Activated CD8-positive, alpha-beta memory T cell treated with anti-CD3 and anti-CD28 coated beads, Interleukin-2, amount 50 U/mL, for 4 hours (primary cell): Measurements from ENCODE around the gene NAP1L4.

Experiments used
- DNase-seq: peaks from one replicate; pipeline ENCODE4 v3.0.0-alpha.2; 2020

Gene NAP1L4

DNA sequence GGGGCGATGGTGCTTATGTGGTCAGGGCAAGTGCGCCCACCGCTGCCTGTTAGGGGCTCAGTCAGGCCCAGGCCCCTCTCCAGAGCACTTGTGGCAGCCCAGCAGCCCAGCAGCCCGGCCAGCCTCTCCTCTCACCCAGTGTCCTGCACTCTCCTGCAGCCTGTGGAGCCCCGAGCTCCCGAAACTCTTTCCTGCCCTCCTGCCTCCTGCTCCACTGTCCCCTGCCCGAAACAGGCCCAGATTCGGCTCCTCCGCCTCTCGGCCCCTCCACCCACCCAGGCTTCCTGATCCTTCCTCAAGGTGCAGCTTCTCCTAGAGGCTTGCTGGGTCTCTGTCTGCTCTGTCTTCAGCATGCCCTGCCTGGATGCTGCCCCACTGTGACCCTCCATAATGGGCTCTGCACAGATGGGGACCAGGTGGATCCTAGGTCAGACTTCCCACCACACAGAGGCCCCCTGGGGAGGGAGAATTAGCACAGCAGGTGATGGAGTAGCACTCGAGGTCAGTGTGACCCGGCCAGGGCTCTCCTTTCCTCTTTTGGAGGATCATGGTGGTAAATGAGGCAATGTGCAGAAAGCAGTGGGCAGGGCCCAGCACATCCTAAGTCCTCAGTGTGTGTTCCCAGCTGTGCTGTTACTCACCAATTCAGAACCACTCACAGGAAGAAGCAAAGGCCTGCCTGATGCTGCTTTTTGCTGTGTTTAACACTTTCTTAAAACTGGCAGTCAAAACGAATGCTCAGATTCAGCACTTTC is 18.6 kb upstream of the NAP1L4 start:
- DNase-seq, result no peak

DNA sequence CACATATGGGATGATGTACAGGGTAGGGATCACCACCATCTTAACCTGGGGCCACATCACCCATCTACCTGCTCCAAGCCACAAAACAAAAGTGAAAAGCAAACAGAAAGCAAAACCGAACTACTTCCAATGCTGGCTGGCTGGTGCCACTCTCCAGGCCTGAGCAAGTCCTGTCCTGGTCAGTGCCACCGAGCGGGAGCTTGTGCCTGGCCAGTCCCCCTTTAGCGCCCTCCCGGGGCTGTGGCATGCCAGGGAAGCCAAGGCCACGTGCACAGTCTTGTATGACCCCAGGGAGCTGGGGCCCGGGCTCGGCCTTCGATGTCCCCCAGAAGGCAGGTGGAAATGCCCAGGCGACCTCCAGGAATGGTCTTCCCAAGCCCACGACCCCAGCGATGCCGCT is 17.9 kb upstream of the NAP1L4 start:
- no peak for DNase-seq

- DNase-seq, result no peak
These were observed 17.4 kb upstream of the NAP1L4 start for GRCh38 chr11:3009481-3009880.

GRCh38 chr11:3008746-3009336 is 16.7 kb upstream of the NAP1L4 start:
- DNase-seq, result no peak

- DNase-seq, result no peak
These were observed 15.4 kb upstream of the NAP1L4 start for GRCh38 chr11:3007404-3008010.

GRCh38 chr11:3006505-3007260 is 14.6 kb upstream of the NAP1L4 start:
- peak; percentile 62 for DNase-seq

- no peak for DNase-seq
These were observed 12.4 kb upstream of the NAP1L4 start for GRCh38 chr11:3004481-3004880.

- DNase-seq, result no peak
These were observed 11.5 kb upstream of the NAP1L4 start for GRCh38 chr11:3003396-3004231.

GRCh38 chr11:3002871-3003270 is 10.7 kb upstream of the NAP1L4 start:
- peak; percentile 7 for DNase-seq

DNA sequence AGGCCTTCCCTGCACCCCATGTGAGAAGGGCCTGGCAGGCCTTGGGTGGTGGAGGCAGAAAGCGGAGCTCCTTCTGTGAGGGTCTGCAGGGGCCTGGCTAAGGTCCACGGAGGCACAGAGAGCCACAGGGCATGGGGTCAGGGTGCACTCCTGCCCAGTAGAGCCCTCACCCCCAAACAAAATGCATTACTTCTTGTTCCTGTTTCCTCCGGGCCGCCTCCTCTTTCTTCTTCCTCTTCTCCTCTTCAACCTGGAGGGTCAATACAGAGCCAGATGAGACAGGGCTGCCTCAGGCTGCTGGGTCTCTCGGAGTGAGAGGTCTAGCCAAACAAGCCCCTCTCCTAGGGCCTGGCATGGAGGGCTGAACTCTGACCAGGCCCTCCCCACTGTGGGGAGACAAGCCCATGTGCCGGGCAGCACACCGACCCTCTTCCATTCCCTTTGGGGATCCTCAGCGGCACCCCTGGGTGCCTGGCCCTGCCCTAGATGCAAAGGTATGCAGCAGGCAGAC is 10.3 kb upstream of the NAP1L4 start:
- peak; percentile 6 for DNase-seq

DNA sequence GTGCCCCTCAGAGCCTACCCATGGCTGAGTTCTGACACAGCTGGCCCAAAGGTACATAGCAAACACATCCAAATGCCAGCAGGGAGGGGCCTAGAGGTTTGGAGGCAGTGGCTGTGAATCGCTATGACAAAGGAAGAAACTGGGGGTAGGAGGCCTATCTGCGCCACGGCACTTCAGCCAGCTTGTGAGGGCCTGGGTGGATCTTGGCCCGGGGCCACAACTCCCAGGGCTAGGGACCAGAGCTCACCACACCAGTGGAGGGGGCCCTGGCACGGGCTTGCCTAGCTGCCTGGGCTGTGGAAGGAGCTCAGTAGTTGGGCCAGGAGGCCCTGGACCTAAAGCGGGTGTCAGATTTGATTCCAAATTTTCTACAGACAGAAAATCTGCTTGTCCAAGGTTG is 9.4 kb upstream of the NAP1L4 start:
- peak; percentile 12 for DNase-seq

GRCh38 chr11:3000032-3000961 is 8.2 kb upstream of the NAP1L4 start:
- DNase-seq, result peak; percentile 8

DNA sequence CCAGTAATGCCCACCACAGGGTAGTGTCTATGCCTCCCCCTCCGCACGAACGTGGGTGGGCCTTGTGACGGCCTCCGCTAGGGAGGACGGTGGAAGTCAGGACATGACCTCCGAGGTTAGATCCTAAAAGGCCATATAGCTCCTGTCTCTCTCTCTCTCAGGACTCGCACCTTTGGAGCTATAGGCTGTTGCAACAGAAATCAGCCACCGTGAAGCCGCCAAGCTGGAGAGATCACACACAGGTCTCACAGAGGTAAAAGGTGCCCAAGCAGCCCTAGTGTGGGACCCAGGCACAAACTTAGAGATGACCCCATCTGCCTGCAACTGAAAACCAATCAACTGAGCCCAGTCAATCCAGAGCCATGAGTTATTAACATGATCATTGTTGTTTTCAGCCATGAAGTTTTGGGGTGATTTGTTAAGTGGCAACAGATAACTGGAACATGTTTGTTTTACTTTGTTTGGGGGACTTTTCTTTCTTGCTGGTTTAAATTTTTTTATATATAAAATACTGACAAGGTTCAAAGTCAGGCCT is 7.4 kb upstream of the NAP1L4 start:
- no peak for DNase-seq

GRCh38 chr11:2998073-2998850 is 6.1 kb upstream of the NAP1L4 start:
- no peak for DNase-seq

GRCh38 chr11:2997406-2997805 is 5.3 kb upstream of the NAP1L4 start:
- no peak for DNase-seq

DNA sequence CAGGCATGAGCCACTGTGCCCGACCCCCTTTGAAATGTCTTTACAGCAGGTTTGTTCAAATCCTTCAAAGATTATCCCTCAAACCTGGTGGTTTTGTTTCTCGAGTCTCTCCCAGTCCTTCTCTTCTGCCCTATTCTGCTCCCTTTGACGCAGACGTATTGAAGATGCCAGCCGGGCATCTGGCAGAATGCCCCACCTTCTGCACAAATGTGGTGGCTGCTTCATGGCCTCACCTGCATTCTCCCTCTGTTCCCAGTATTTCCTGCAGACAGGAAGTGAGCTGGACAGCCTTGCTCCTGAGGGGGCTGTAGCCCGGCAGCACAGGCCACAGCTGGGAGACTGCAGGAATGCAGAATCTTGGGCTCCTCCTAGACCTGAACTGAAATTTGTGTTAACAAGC is 4.8 kb upstream of the NAP1L4 start:
- DNase-seq, result no peak

DNA sequence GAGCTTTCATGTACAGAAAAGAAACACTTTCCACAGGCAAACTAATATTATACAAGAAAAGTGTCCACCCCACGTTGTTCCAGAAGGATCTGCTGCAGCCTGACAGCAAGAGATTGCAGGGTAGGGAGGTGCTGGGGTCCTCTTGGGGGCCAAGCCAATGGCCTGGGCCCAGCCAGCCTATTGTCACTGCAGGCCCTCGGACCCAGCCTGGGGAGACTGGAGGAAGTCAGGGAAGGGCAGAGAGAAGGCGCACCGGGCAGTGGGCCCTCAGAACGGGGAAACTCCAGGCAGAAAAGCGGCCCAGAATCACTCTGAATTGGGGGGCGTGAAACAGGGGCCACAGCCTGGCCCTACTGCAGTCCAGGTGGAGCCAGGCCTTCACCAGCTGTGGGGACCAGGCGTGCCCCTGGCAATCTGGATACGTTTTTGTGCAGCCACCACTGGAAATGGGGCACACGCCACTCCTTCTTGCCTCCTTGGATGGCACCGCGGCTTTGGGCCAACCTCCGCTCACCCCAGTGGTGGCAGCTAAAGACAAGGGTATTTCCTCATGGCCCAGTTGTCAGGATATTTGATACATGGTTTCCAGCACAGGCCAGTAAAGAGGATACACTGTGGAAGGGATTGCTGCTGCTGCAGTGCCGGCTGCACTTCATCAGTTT is 3.9 kb upstream of the NAP1L4 start:
- no peak for DNase-seq

DNA sequence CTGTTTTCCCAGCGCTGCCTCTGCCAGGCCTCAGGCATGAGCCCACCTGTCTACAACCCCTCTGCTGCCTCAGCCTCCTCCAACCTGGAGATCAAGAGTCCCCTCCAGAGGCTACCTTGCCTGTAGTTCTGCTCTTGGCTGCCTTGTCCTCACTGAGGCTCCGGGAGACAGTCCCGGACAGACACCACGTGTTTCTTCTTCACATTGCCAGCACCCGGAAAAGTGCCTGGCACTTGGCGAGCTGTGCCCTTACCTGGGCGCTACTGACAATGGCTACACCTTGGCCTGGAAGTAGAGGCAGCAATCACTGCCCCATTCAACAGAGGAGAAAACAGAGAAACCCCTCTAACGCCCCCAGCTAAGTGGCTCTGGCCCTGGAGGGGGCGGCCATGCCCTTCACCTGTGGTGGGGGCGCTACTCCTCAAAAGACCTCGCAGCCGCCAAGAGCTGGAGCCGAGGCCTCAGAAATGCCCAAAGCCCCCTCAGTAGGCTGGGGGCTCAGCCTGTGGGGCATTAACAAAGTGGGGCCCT is 3.0 kb upstream of the NAP1L4 start:
- DNase-seq, result no peak

DNA sequence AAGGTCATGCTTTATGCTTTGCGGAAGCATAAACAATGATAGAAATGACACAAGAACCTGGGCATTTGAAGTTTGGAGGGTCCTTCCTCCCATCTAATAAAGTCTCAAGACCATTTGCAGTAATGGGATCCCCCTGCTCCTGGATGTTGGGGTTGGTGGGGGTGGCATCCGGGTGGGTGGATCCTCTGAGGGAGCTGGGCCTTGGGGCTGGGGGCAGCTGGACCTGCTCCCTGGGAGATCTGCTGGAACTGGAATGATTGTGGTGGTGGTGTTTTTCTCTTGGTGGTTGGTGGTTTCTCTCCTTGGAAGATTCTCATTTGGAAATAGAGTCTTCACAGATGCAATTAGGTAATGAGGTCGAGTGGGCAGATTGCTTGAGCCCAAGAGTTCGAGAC is 2.2 kb upstream of the NAP1L4 start:
- no peak for DNase-seq

- no peak for DNase-seq
These were observed 832 bp upstream of the NAP1L4 start for GRCh38 chr11:2992997-2993325.
